Measurements from ENCODE around the gene SLC38A8. TPM values are rescaled to one million over a fixed set of nuclear protein-coding genes. Genes with fewer than 3 reads are reported as not detected.

The SLC38A8 gene
- not detected in 2 replicates for total RNA-seq (2014; rRNA removed; shearing (Covaris generic); ENCODE audit: low replicate concordance)

DNA sequence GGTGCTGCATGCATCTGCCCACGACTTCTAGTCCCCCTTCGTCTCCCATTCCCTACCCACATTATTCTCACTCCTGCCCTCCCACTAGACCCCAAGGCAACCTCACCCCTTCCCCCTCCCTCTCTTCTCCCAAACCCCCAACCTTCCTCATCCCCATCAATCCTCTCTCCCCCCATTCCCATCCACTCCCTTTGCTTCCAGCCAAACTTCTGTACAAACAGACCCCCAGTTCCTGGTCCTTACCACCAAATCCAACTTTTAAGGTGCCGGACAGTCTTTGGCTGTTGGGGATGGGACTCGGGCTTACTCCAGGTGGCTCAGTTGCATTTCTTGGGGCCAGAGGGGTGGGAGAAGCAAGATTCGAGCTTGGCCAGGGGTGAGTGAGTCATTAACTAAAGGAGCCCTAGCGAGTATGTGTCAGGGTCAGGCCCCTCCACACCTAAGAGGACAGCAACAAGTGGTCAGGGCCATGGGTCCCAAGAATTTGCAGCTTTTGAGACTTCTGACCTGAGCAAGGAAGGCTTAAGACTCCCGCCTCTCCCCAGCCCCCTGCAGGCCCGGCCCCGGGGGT is at the start of gene SLC38A8:
TSS of gene SLC38A8 (minus strand) at position 488 of the 571 bp plus-strand sequence. CDS start 638 bp downstream, outside the sequence.
- H3K36me3 ChIP-seq: no peaks in the 10 kb centered on the region
- no peaks in the 10 kb centered on the region; the same call in 1 of the 2 replicates for H3K27me3 ChIP-seq
- no peak within 1 kb of the TSS for H3K4me3 ChIP-seq
- DNase-seq: no peak
- no peaks in the 10 kb centered on the region for H3K9me3 ChIP-seq

DNA sequence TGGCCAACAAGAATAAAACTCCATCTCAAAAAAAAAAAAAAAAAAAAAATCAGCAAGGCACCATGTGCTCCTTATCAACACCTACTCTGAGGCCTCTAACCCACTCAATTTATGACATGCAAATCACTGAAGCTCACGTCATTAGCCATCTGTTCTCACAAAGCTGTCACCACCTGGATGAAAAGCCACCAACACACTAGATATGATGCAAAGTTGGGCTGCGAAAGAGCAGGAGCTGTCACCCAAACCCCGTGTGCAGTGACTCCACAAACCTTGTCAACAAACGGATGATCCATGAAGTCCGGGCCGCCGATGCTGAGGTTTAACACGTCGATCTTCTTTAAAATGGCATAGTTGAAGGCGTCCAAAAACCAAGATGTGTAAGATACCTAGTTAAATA is 48.9 kb upstream of the SLC38A8 start:
- Histone ChIP-seq H3K36me3 (peaks cover 2% of the 10 kb centered on the region), H3K27me3 (no peaks in the 10 kb centered on the region), H3K9me3 (no peaks in the 10 kb centered on the region), H3K4me3 (no peak overlapping the region)
- DNase-seq: no peak

DNA sequence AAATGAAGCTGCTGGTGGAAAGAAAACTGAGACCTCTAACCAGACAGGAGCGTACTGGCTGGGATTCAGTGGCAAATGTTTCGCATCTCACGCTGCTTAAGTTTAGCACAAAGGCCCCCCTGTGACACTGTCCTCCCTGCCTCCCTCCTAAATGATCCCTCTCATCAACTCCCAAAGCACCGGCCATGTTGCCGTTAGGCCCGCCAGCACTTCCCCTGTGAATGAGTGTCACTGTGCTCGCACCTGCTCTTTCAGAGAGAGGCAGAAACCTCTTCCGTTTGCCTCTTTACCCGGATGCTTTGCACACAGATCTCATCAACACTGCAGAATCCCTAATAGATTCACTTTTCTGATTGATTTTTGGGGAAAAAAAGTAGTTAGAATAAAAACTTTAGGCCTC is 47.6 kb upstream of the SLC38A8 start:
- no peak for DNase-seq
- H3K9me3 ChIP-seq: no peaks in the 10 kb centered on the region
- H3K27me3 ChIP-seq: no peaks in the 10 kb centered on the region
- peaks cover 2% of the 10 kb centered on the region for H3K36me3 ChIP-seq
- no peak overlapping the region for H3K4me3 ChIP-seq

DNA sequence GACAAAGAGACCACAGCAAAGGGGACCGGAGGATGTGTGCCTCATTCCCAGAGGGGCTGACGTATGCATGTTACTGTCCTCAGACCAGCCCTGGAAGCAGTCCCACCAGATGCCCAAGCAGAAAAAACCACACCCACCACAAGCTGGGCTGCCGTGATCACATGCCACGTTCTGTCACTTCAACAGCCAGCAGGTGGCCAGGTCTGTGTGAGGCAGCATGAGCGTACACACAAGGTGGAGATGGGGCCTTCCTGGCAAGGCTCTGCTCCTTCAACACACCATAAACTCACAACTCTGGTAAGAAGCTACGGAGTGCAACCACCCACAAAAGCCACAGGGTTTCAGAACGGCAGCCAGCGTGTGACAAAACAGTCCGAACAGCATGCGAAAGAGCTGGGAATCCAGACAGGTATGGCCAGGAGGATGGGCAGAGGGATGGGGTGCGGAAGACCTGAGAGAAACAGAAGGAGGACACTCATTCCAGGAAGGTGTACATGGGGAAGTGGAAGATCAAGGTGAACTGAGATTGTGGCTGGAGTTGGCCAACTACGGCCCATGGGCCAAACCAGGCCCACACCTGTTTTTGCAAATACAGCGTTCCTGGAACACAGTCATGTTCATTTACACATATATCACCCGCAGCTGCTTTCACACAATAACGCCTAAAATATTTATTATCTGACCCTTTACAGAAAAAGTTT is 46.2 kb upstream of the SLC38A8 start:
- H3K9me3 ChIP-seq: no peaks in the 10 kb centered on the region

DNA sequence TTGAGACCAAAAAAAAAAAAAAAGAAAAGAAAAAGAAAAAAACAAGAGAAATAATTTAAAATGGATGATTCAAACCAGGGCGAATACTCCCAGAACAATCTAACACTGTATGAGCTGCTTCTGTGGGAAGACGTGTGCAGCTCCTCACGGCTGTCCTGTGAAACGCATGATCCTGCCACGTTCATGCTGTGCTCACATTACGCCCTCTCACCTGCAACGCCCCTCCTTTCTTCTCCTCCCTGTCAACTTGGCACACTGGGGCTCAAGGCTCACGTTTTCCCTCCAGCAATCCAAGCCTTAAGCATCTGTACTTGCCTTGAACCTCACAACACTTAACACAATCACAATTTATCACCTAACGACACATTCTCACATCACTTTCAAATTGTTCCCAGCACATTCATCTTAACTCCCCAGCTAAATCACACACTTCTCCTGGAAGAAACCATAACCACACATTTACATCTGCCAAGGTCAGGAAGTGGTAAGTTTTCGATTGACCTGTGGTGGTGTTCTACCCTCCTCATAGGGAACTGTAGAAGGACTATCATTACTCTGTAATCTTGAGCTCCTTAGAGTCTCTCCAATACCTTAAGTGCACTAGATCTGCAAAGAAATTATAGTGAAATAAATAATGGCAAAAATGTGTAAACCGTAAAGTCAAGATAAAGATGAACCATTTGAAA is 45.0 kb upstream of the SLC38A8 start:
- Histone ChIP-seq H3K27me3 (no peaks in the 10 kb centered on the region), H3K4me3 (no peak overlapping the region), H3K36me3 (peaks cover 6% of the 10 kb centered on the region), H3K9me3 (no peaks in the 10 kb centered on the region)
- DNase-seq: no peak

More for the DNA sequence above, 46.2 kb upstream of the SLC38A8 start:
- no peak for DNase-seq
- Histone ChIP-seq H3K4me3 (no peak overlapping the region), H3K36me3 (peaks cover 6% of the 10 kb centered on the region), H3K27me3 (no peaks in the 10 kb centered on the region)

DNA sequence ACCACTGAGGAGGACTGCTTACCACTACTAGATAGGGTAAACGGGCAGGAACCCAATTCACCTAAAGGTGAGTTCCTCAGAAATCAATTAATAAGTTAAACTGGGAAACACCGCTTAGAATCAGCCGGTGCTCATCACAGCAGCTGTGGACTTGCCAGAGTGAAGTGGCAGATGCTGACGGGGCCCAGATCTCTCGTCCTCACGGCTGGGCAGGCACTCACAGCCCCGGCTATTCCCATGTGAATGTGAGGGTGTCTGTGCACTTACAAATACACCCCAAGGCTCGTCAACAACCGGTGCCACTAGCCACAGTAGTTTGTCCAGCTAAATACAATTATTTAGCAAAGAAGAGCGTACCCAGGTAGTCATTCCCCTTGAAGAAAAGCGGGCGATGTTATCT is 44.4 kb upstream of the SLC38A8 start:
- Histone ChIP-seq H3K9me3 (no peaks in the 10 kb centered on the region), H3K4me3 (no peak overlapping the region), H3K27me3 (no peaks in the 10 kb centered on the region), H3K36me3 (peaks cover 6% of the 10 kb centered on the region)
- DNase-seq: no peak

DNA sequence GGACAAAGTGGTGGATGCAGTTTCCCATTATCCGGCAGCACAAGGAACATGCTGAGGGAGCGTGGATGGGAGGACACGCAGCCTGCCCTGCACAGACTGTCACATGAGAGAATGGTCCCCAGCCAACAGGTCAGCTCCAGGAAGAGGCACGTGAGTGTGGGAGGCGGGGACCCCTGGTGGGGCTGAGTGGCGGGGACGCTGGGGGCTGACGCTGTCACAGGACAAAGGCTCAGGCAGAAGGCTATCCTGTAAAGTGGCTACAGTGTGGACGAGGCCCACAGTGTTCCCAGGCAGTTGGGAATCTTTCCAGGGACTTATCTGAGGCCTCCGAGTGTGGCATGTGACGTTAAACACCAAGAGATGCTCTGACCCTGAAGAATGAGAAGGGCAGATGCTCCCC is 43.7 kb upstream of the SLC38A8 start:
- Histone ChIP-seq H3K27me3 (no peaks in the 10 kb centered on the region), H3K9me3 (no peaks in the 10 kb centered on the region), H3K36me3 (peaks cover 6% of the 10 kb centered on the region), H3K4me3 (no peak overlapping the region)
- DNase-seq: no peak

DNA sequence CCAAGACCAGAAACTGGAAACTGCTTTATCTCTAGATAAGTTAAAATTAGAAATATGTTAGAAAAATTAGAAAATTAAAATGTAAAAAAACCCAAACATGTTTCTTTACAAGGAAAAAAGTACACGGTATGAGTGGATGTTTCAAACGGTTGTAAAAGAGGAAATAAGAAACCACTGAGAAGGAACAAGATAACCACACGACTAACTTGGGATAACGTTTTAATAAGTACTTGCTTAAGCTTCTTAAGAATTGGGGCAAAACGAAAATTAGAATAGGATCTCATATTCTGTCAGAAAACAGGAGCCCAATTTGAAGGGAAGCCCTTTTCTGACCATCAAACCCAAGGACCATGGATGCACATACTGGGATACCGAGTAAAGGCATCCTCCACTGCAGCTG is 43.2 kb upstream of the SLC38A8 start:
- Histone ChIP-seq H3K36me3 (peaks cover 6% of the 10 kb centered on the region), H3K9me3 (no peaks in the 10 kb centered on the region), H3K4me3 (no peak overlapping the region), H3K27me3 (no peaks in the 10 kb centered on the region)
- DNase-seq: no peak

DNA sequence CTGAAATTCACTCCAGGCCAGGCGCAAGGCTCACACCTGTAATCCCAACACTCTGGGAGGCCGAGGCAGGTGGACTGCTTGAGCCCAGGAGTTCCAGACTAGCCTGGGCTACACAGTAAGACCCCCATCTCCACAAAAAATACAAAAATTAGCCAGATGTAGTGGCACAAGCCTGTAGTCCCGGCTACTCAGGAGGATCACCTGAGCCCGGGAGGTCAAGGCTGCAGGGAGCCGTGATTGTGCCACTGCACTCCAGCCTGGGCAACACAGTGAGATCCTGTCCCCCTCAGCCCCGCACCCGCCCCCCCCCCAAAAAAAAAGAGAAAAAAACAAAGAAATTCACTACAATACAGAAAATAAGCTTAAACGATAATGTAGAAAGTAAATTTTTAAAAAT is 42.7 kb upstream of the SLC38A8 start:
- H3K9me3 ChIP-seq: no peaks in the 10 kb centered on the region
- H3K27me3 ChIP-seq: no peaks in the 10 kb centered on the region
- no peak overlapping the region for H3K4me3 ChIP-seq
- H3K36me3 ChIP-seq: peaks cover 6% of the 10 kb centered on the region
- DNase-seq: no peak

DNA sequence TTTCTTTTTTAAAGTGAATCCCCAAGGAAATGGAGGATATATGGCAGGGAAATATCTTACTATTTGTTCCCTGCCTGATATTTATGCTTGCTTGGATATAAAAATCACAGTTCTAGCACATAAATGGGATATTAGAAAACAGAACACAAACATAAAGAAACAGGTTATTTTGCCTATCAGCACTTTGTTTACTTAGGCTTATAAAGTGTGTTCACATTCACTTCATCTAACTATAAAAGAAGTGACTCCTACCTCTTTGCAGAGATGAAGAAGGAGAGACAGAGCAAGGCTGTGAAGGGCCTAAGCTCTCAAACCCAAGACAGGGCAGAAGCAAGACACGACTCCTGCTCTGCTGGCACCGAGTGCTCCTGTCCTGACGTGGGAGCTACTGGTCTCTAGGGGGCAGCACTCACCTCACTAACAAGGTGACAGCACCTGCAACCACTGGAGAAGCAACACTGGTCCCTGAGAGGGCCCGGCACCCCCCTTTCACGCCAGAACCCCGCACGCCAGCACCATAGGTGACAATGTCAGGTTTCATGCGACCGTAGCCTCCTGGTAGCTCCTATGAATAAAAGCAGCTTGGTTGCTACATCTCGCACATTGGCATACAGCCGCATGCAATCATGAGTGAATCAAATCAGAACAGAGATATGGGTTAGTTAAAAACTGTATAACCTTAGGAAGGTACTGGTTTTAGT is 42.1 kb upstream of the SLC38A8 start:
- Histone ChIP-seq H3K9me3 (no peaks in the 10 kb centered on the region), H3K36me3 (peaks cover 8% of the 10 kb centered on the region), H3K4me3 (no peak overlapping the region), H3K27me3 (no peaks in the 10 kb centered on the region)
- DNase-seq: peak; percentile 45

DNA sequence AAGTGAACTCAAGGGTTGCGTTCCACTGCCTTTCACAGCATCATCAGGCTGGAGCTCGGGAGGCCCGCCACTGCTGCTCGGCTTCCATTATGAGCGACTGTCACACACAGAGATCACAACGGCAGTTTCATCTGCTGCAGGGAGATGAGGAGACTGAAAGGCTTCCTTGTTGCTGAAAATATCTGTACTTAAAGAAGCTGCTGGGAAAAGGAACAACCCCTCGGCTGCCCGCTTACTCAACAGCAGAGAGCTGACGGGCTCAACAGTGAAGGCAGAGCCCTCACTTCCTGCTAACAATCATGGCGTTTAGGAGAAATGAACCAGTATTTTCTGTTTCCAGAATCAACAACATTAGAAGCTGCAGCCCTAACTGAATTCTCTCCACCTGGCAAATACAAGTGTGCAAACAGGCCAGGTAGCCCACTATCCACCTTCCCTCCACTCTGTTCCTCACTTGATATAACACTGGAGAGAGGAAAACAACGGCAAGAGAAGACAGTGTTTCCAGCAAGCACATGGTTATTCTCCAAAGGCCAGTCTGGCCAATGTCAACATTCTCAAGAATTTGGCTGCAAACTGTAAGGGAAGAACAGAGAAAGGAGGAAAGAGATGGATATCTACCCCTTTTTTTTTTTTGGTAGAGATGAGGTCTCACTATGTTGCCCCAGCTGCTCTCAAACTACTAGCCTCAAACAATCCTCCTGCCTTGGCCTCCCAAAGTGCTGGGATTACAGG is 40.4 kb upstream of the SLC38A8 start:
- Histone ChIP-seq H3K4me3 (no peak overlapping the region), H3K36me3 (peaks cover 8% of the 10 kb centered on the region), H3K9me3 (no peaks in the 10 kb centered on the region), H3K27me3 (no peaks in the 10 kb centered on the region)
- no peak for DNase-seq

DNA sequence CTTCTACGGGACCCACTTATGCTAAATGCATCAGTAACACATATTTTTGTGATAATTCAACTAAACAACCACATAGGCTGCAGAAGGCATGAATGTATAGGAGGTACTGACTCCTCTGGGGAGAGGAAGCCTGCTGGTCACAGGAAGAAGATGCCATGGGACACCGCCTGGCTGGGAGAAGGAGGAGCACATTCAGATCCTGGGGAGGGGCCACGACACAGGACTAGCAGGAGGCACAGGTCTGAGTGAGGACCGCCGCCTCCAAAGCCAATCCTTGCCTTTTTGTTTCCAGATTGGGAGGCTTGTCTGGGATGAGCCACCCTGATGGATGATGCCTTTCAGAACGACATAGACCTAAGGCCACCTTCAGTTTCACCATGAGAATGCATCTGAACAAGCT is 39.5 kb upstream of the SLC38A8 start:
- DNase-seq: no peak
- Histone ChIP-seq H3K4me3 (no peak overlapping the region), H3K27me3 (no peaks in the 10 kb centered on the region), H3K9me3 (no peaks in the 10 kb centered on the region), H3K36me3 (peaks cover 8% of the 10 kb centered on the region)

DNA sequence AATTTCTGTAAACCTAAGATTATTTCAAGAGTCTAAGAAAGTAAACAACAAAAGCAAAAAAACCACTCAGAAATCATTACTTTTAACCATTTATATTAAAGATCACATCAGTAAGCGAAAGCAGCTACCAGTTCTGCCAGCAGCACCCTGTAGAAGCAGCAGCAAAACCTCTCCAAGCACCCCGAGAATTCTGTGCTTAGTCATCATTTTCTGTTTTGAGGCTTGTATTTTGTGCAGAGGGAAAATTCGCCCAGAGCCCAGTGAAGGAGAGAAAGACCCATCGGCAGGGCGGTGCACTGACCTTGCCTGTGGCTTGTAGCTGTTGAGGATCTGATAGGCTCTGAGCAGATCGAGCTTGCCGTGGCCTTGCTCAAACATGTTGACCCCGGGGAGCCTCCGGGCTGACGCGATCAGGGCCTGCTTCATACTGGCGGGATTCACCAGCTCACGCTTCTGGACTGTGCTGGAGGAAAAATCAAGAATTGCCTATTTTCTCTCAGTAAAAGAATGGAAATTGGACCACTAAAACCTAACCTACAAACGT is 38.9 kb upstream of the SLC38A8 start:
- no peak for DNase-seq
- Histone ChIP-seq H3K4me3 (no peak overlapping the region), H3K9me3 (no peaks in the 10 kb centered on the region), H3K27me3 (no peaks in the 10 kb centered on the region), H3K36me3 (peaks cover 8% of the 10 kb centered on the region)

DNA sequence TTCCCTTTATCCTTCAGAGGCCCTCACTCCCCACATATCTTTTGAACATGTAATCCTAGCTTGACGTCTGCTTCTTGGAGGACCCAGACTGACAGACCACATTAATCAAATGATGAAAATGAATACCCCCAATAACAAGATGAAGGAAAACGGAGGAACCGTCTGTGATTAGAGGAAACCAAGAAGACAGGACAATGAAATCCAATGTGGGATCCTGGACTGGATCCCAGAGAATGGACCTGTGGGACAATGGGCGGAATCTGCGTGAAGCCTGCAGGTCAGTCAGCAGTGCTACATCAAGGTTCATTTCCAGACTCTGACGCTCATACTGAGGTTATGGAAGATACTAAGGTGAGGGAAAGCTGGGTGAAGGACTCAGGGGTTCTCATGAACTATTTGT is 38.2 kb upstream of the SLC38A8 start:
- peaks cover 8% of the 10 kb centered on the region for H3K36me3 ChIP-seq
- no peak overlapping the region for H3K4me3 ChIP-seq
- H3K9me3 ChIP-seq: no peaks in the 10 kb centered on the region
- no peak for DNase-seq
- H3K27me3 ChIP-seq: no peaks in the 10 kb centered on the region

DNA sequence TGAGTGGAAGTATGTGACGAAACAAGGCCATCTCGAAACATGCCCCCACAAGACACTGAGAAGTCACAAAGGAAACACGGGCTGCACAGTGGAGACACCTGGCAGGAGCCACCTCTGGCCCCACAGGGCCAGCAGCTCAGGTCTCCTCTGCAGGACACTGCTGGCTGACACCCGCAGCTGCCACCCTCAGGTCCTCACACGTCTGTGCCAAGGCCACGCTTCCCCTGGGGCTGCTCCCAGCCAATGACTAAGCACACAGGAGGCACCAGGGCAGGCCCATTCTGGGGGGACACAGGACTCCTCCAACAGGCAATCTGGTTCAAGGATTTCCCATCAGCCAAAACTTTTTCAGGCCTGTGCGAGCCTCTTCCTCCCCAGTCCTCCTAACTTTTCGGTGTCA is 37.8 kb upstream of the SLC38A8 start:
- H3K36me3 ChIP-seq: peaks cover 8% of the 10 kb centered on the region
- DNase-seq: no peak
- H3K4me3 ChIP-seq: no peak overlapping the region
- H3K27me3 ChIP-seq: no peaks in the 10 kb centered on the region
- H3K9me3 ChIP-seq: no peaks in the 10 kb centered on the region

DNA sequence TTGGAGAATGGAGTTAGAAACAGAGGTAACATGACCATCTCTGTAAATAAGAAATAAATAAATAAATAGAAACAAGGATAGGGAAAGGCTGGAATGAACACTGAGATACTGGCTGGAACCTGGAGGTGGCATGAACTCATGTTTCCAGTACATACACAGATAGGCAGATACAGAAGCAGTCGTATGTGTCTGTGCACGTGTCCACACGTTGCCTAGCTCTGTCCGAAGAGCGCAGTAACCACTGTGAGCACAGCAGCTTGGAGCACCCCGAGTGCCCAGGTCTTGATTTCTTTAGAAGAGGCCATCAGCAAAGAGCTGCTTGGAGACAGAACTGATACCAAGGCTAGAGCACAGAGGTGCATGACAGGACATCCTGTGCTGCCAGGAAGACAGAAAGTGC is 37.1 kb upstream of the SLC38A8 start:
- Histone ChIP-seq H3K9me3 (no peaks in the 10 kb centered on the region), H3K27me3 (no peaks in the 10 kb centered on the region), H3K4me3 (no peak overlapping the region), H3K36me3 (peaks cover 8% of the 10 kb centered on the region)
- DNase-seq: no peak
